Measurements from ENCODE around the gene UROS.

GRCh38 chr10:125801574-125801973 is 21.5 kb downstream of the UROS start:
- TF ChIP-seq CTCF (tag by site-specific recombination; IDR thresholded peaks at IDR 0.05): no peak
- TF ChIP-seq REST (tag by site-specific recombination; IDR thresholded peaks at IDR 0.05): no peak
- no peak for TF ChIP-seq KLF9 (tag by site-specific recombination; IDR thresholded peaks at IDR 0.05; ENCODE audit: low read depth)
- TF ChIP-seq, protein P1, sequence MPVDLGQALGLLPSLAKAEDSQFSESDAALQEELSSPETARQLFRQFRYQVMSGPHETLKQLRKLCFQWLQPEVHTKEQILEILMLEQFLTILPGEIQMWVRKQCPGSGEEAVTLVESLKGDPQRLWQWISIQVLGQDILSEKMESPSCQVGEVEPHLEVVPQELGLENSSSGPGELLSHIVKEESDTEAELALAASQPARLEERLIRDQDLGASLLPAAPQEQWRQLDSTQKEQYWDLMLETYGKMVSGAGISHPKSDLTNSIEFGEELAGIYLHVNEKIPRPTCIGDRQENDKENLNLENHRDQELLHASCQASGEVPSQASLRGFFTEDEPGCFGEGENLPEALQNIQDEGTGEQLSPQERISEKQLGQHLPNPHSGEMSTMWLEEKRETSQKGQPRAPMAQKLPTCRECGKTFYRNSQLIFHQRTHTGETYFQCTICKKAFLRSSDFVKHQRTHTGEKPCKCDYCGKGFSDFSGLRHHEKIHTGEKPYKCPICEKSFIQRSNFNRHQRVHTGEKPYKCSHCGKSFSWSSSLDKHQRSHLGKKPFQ (tag by site-specific recombination; IDR thresholded peaks at IDR 0.05): no peak
- TF ChIP-seq GLIS2 (tag by site-specific recombination; IDR thresholded peaks at IDR 0.05): no peak
- TF ChIP-seq KLF1 (tag by site-specific recombination; IDR thresholded peaks at IDR 0.05): no peak
- no peak for TF ChIP-seq PRDM10 (tag by site-specific recombination; IDR thresholded peaks at IDR 0.05)
